MM.1S (cell line): Measurements from ENCODE around the gene DACH1.

Experiments
- CTCF ChIP-seq: fragments of 300-600 bp; sonication (generic); IDR thresholded peaks from 2 replicates; pipeline ENCODE4 v1.5.1; 2016; ENCODE audit warnings: antibody characterized with exemption, low read length, mixed read lengths
- EZH2phosphoT487 ChIP-seq: fragments of 300-600 bp; sonication (generic); IDR thresholded peaks from 2 replicates; pipeline ENCODE4 v1.6.1; 2018; ENCODE audit warnings: antibody characterized with exemption, low read length

GRCh38 chr13:71865874-71866334 is 1.1 kb downstream of the DACH1 start:
- no peak for TF ChIP-seq CTCF
- no peak for TF ChIP-seq EZH2phosphoT487
